Loucy (cell line): Measurements from ENCODE around the gene CHDH.

Source experiments
- H2AFZ ChIP-seq: fragments of 200-600 bp; sonication (generic); 2 replicates; pipeline ENCODE4 v1.6.0; 2016; ENCODE audit warnings: antibody characterized with exemption, mild to moderate bottlenecking, low read length, moderate library complexity
- H3F3A ChIP-seq: fragments of 200-600 bp; 2 replicates; pipeline ENCODE4 v1.6.0; 2016; ENCODE audit warnings: antibody characterized with exemption, low read depth, mild to moderate bottlenecking
- H3K27me3 ChIP-seq: fragments of 200-600 bp; sonication (generic); 2 replicates; pipeline ENCODE4 v1.6.1; 2014; ENCODE audit warnings: low read length, mild to moderate bottlenecking; ENCODE audit not compliant: insufficient read depth, poor library complexity, severe bottlenecking
- H3K36me3 ChIP-seq: fragments of 200-600 bp; sonication (generic); 2 replicates; pipeline ENCODE4 v1.6.1; 2016; ENCODE audit warnings: low read length; ENCODE audit not compliant: insufficient read depth
- H3K4me1 ChIP-seq: fragments of 200-600 bp; sonication (generic); 2 replicates; pipeline ENCODE4 v1.5.1; 2014; ENCODE audit warnings: low read length, mild to moderate bottlenecking; ENCODE audit not compliant: insufficient read depth, poor library complexity, severe bottlenecking
- H3K4me2 ChIP-seq: fragments of 200-600 bp; sonication (generic); 2 replicates; pipeline ENCODE4 v1.6.0; 2014; ENCODE audit warnings: antibody characterized with exemption, low read length, low read depth, mild to moderate bottlenecking; ENCODE audit not compliant: poor library complexity, severe bottlenecking
- H3K4me3 ChIP-seq: fragments of 200-600 bp; sonication (generic); 2 replicates; pipeline ENCODE4 v1.5.1; 2014; ENCODE audit warnings: low read length, mild to moderate bottlenecking, mixed read lengths; ENCODE audit not compliant: poor library complexity, severe bottlenecking
- H3K79me2 ChIP-seq: fragments of 200-600 bp; sonication (generic); 2 replicates; pipeline ENCODE4 v1.6.1; 2014; ENCODE audit warnings: low read length; ENCODE audit not compliant: insufficient read depth
- H3K9ac ChIP-seq: fragments of 200-600 bp; sonication (generic); 2 replicates; pipeline ENCODE4 v1.6.0; 2014; ENCODE audit warnings: mild to moderate bottlenecking, low read depth, low read length, moderate library complexity; ENCODE audit not compliant: poor library complexity, severe bottlenecking
- H3K9me2 ChIP-seq: fragments of 200-600 bp; sonication (generic); replicated peaks from 2 replicates; pipeline ENCODE4 v1.6.1; 2016; ENCODE audit warnings: low read depth, low read length, mixed read lengths
- H3K9me3 ChIP-seq: fragments of 200-600 bp; sonication (generic); 2 replicates; pipeline ENCODE4 v1.6.1; 2014; ENCODE audit warnings: mild to moderate bottlenecking, antibody characterized with exemption, low read length, low read depth; ENCODE audit not compliant: insufficient read depth
- H4K20me1 ChIP-seq: fragments of 200-600 bp; sonication (generic); 2 replicates; pipeline ENCODE4 v1.6.0; 2014; ENCODE audit warnings: antibody characterized with exemption, low read length, mild to moderate bottlenecking; ENCODE audit not compliant: insufficient read depth, poor library complexity, severe bottlenecking
- EZH2phosphoT487 ChIP-seq: fragments of 200-600 bp; IDR thresholded peaks from 2 replicates; pipeline ENCODE4 v1.6.1; 2018; ENCODE audit warnings: antibody characterized with exemption, mild to moderate bottlenecking, moderate library complexity, borderline replicate concordance
- TF ChIP-seq, protein P1 (sequence below): fragments of 200-600 bp; sonication (generic); conservative IDR thresholded peaks from 2 replicates; pipeline ENCODE4 v1.5.1; 2014; ENCODE audit warnings: mild to moderate bottlenecking, antibody characterized with exemption, low read length

CHDH gene

DNA sequence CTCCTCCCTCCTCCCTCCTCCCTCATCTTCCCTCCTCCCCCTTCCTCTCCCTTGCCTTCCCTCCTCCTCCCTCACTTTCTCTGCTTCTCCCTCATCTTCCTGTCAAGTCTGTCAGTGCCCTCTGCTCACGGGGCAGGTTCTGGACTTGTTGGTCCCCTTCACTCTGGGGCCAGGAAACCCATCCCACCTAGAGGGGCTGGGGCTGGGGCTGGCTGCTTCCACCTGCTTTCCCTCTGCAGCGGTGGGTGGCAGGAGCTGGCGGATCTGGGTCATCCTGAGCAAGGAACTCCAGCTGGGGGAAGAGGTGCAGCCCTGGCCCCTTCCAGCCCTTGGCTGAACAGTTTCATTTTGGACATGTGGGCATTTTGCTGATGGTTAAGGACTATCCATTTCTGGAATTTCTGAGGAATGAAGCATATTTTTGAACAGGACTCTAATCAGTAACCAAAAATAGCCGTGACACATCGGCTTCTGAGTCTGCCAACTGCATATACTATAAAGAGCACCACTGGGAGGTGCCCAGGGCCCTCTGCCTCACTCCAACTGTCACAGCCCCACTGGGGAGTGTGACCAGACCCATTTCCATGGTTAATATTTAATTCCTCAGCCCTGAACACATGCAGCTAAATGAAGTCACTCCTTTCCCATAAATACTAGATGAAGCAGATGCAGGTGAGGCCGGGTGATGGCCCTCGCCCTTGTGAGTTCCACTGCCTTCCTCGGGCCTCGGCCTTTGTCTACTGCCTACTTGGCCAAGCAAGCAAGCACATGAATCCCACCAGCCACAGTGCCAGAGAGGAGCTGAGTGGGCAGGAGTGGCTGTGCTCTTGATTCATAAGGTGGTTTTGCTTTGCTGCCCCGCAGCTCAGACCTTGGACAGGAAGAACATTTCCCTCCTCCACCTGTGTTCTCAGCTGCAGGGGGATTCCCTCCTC, 39.8 kb downstream of the CHDH start:
- H3K36me3 ChIP-seq, result no peaks in the 10 kb centered on the region
- no peaks in the 10 kb centered on the region for H3K9me3 ChIP-seq
- no peaks in the 10 kb centered on the region for H3K27me3 ChIP-seq
- no peak overlapping the region for H3K9ac ChIP-seq
- no peak overlapping the region for H2AFZ ChIP-seq
- no peaks in the 10 kb centered on the region for H3K79me2 ChIP-seq
- H3K4me3 ChIP-seq, result no peak overlapping the region
- H3K4me1 ChIP-seq, result no peaks in the 10 kb centered on the region
- H3K4me2 ChIP-seq, result no peak overlapping the region
- no peaks in the 10 kb centered on the region for H3K9me2 ChIP-seq
- TF ChIP-seq, protein P1, sequence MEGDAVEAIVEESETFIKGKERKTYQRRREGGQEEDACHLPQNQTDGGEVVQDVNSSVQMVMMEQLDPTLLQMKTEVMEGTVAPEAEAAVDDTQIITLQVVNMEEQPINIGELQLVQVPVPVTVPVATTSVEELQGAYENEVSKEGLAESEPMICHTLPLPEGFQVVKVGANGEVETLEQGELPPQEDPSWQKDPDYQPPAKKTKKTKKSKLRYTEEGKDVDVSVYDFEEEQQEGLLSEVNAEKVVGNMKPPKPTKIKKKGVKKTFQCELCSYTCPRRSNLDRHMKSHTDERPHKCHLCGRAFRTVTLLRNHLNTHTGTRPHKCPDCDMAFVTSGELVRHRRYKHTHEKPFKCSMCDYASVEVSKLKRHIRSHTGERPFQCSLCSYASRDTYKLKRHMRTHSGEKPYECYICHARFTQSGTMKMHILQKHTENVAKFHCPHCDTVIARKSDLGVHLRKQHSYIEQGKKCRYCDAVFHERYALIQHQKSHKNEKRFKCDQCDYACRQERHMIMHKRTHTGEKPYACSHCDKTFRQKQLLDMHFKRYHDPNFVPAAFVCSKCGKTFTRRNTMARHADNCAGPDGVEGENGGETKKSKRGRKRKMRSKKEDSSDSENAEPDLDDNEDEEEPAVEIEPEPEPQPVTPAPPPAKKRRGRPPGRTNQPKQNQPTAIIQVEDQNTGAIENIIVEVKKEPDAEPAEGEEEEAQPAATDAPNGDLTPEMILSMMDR, result no peak
- H4K20me1 ChIP-seq, result no peaks in the 10 kb centered on the region
- H3F3A ChIP-seq, result no peaks in the 10 kb centered on the region

DNA sequence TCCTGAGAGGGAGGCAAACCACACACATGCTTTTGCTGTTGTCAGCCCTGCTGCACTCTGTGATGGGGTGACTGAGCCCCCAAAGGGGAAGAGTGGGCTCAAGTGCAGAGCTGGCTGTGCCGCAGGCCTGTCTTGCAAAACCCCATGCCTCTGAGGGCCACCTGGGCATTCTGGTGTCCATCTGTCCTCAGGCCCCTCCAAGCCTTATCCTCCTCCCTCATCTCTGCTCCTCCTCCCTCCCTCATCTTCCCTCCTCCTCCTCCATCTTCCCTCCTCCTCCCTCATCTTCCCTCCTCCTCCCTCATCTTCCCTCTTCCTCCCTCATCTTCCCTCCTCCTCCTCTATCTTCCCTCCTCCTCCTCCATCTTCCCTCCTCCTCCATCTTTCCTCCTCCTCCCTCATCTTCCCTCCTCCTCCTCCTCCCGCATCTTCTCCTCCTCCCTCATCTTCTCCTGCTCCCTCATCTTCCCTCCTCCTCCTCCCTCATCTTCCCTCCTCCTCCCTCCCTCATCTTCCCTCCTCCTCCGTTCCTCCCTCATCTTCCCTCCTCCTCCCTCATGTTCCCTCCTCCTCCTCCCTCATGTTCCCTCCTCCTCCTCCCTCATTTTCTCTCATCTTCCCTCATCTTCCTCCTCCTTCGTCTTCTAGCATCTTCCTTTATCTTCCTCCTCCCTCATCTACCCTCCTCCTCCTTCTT, 40.6 kb downstream of the CHDH start:
- H2AFZ ChIP-seq, result no peak overlapping the region
- no peaks in the 10 kb centered on the region for H3K9me2 ChIP-seq
- H3K79me2 ChIP-seq, result no peaks in the 10 kb centered on the region
- no peaks in the 10 kb centered on the region for H3K9me3 ChIP-seq
- H3K4me2 ChIP-seq, result no peak overlapping the region
- no peaks in the 10 kb centered on the region for H4K20me1 ChIP-seq
- H3K4me3 ChIP-seq, result no peak overlapping the region
- H3K4me1 ChIP-seq, result no peaks in the 10 kb centered on the region
- no peaks in the 10 kb centered on the region for H3K36me3 ChIP-seq
- no peak overlapping the region for H3K9ac ChIP-seq
- H3K27me3 ChIP-seq, result no peaks in the 10 kb centered on the region
- TF ChIP-seq, protein P1, result no peak
- no peak for TF ChIP-seq EZH2phosphoT487
- H3F3A ChIP-seq, result no peaks in the 10 kb centered on the region

DNA sequence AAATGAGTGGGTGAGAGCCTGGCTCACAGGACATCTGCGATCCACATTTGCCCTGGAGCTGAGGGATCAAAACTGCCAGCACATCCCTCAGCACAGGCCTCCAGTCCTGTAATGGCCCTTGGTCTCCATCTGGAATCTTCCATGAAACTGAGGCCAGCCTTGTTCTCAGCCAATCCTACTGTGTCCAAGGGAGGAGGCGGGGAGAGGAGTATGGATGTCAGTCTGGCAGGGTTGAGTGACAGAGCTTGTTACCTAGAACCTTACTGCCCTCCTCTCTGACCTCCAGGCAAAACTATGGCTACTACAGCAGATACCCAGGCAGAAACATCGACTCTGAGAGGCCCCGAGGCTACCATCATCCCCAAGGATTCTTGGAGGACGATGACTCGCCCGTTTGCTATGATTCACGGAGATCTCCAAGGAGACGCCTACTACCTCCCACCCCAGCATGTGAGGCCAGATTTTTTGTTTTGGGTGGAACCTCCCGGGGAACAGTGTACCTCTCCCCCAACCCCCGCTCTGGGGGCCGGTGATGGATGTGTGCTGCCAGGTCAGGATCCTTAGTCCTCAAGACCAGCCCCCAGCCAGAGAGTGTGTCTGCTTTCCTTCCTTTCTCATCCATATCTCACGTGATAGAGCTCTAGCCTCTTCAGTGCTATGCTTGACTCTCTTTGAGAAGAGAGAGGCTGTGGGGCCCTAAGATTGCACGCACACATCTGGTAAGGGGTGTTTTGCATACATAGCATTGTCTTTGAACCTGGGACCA, 41.3 kb downstream of the CHDH start:
- H3K9ac ChIP-seq, result no peak overlapping the region
- no peaks in the 10 kb centered on the region for H3K27me3 ChIP-seq
- H3F3A ChIP-seq, result no peaks in the 10 kb centered on the region
- H2AFZ ChIP-seq, result no peak overlapping the region
- no peaks in the 10 kb centered on the region for H3K9me2 ChIP-seq
- H3K4me3 ChIP-seq, result no peak overlapping the region
- H4K20me1 ChIP-seq, result no peaks in the 10 kb centered on the region
- H3K9me3 ChIP-seq, result no peaks in the 10 kb centered on the region
- H3K4me1 ChIP-seq, result no peaks in the 10 kb centered on the region
- TF ChIP-seq EZH2phosphoT487, result no peak
- TF ChIP-seq, protein P1, result no peak
- H3K79me2 ChIP-seq, result no peaks in the 10 kb centered on the region
- no peak overlapping the region for H3K4me2 ChIP-seq
- H3K36me3 ChIP-seq, result no peaks in the 10 kb centered on the region
